Osteoblast (primary cell): ENCODE data around the gene SPATA31D4. TPM values are rescaled to one million over a fixed set of nuclear protein-coding genes. Genes with fewer than 3 reads are reported as not detected.

ENCODE experiments used
- DNase-seq: peaks from one replicate; pipeline ENCODE4 v3.0.0; 2011; ENCODE audit warnings: low spot score, mixed read lengths; ENCODE audit not compliant: insufficient read length; ENCODE audit errors: missing footprints
- H2AFZ ChIP-seq: 2 replicates; pipeline ENCODE4 v1.6.0; 2011; ENCODE audit warnings: mild to moderate bottlenecking, low read length
- H3K27ac ChIP-seq: 2 replicates; pipeline ENCODE4 v1.5.1; 2011; ENCODE audit warnings: mild to moderate bottlenecking, low read depth, low read length, moderate library complexity
- H3K27me3 ChIP-seq: 2 replicates; pipeline ENCODE4 v1.6.0; 2012; ENCODE audit warnings: mild to moderate bottlenecking, control low read depth, inconsistent platforms, low read length, moderate library complexity; ENCODE audit not compliant: insufficient read depth
- H3K36me3 ChIP-seq: 2 replicates; pipeline ENCODE4 v1.5.1; 2011; ENCODE audit warnings: mild to moderate bottlenecking, low read length, control low read depth, moderate library complexity; ENCODE audit not compliant: insufficient read depth
- H3K4me1 ChIP-seq: 2 replicates; pipeline ENCODE4 v1.5.1; 2011; ENCODE audit warnings: mild to moderate bottlenecking, low read length, control low read depth, moderate library complexity; ENCODE audit not compliant: insufficient read depth
- H3K4me2 ChIP-seq: 2 replicates; pipeline ENCODE4 v1.6.0; 2011; ENCODE audit warnings: mild to moderate bottlenecking, low read length; ENCODE audit not compliant: insufficient read depth
- H3K4me3 ChIP-seq: fragments of 200-600 bp; sonication (generic); 3 replicates; pipeline ENCODE4 v1.5.1; 2012; ENCODE audit warnings: mild to moderate bottlenecking, low read length, inconsistent platforms; ENCODE audit not compliant: insufficient read depth
- H3K79me2 ChIP-seq: 2 replicates; pipeline ENCODE4 v1.6.0; 2012; ENCODE audit warnings: mild to moderate bottlenecking, low read length, control low read depth, inconsistent platforms; ENCODE audit not compliant: insufficient read depth
- H3K9me3 ChIP-seq: 2 replicates; pipeline ENCODE4 v1.5.1; 2011; ENCODE audit warnings: low read depth, low read length, control low read depth
- H4K20me1 ChIP-seq: 2 replicates; pipeline ENCODE4 v1.6.0; 2012; ENCODE audit warnings: mild to moderate bottlenecking, low read length, control low read depth; ENCODE audit not compliant: insufficient read depth
- total RNA-seq: library from RNA; depleted of rRNA; stranded (reverse); fragments of >200 nt; gene quantifications from 2 replicates; pipeline ENCODE4 v1.2.3, GENCODE V29; 2012
- TF ChIP-seq, protein P1 (sequence below): IDR thresholded peaks from 2 replicates; pipeline ENCODE4 v1.5.1; 2011; ENCODE audit warnings: mild to moderate bottlenecking, low read depth, low read length, moderate library complexity; ENCODE audit errors: extremely low read depth

SPATA31D4 gene
- total RNA-seq, 1 donor: not detected

DNA sequence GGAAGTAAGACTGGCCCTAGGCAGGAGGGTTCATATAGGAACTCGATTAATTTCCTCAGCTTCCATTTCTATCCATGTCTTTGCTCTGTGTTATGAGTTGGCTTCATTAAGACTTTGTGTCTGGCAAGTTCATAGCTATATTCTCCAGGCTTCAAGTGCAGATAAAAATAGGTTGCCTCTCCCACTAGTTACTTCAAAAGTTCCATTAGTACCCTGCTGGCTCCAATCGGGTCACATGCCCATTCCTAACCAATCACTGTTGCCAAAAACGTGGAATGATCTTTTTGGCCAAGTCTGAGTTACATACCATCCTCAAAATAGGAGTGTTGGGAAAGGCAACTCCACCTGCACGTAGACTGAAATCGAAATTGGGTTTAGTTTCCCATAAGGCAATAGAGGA lies 46.5 kb downstream of the SPATA31D4 start:
- DNase-seq: no peak
- no peaks in the 10 kb centered on the region for H3K36me3 ChIP-seq
- H3K4me2 ChIP-seq: no peak overlapping the region
- no peaks in the 10 kb centered on the region for H3K27me3 ChIP-seq
- H3K27ac ChIP-seq: no peak overlapping the region
- TF ChIP-seq, protein P1, sequence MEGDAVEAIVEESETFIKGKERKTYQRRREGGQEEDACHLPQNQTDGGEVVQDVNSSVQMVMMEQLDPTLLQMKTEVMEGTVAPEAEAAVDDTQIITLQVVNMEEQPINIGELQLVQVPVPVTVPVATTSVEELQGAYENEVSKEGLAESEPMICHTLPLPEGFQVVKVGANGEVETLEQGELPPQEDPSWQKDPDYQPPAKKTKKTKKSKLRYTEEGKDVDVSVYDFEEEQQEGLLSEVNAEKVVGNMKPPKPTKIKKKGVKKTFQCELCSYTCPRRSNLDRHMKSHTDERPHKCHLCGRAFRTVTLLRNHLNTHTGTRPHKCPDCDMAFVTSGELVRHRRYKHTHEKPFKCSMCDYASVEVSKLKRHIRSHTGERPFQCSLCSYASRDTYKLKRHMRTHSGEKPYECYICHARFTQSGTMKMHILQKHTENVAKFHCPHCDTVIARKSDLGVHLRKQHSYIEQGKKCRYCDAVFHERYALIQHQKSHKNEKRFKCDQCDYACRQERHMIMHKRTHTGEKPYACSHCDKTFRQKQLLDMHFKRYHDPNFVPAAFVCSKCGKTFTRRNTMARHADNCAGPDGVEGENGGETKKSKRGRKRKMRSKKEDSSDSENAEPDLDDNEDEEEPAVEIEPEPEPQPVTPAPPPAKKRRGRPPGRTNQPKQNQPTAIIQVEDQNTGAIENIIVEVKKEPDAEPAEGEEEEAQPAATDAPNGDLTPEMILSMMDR: no peak
- no peak overlapping the region for H3K4me3 ChIP-seq
- H3K9me3 ChIP-seq: no peaks in the 10 kb centered on the region
- no peaks in the 10 kb centered on the region for H3K4me1 ChIP-seq
- H2AFZ ChIP-seq: no peak overlapping the region
- H3K79me2 ChIP-seq: no peaks in the 10 kb centered on the region
- H4K20me1 ChIP-seq: no peaks in the 10 kb centered on the region

DNA sequence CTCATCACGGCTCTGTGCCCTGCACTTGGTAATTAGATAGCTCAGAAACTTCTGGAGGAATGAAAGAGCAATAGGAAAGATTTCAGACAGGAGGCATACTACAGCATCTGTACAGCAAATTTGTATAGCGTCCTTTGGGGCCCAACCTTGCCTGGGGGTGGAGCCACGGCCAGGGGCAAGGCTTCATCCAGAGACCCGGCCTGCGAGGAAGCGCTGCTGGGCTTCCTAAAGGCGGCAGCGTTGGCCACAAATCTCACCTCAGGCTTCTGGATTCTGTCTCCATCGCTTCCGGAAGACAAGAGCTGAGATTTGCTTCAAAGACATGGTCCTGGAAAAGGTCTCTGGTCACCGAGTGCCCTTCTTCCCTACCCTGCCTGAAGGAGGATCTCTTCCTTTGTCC lies 48.1 kb downstream of the SPATA31D4 start:
- Histone ChIP-seq H2AFZ (no peak overlapping the region), H4K20me1 (no peaks in the 10 kb centered on the region), H3K4me2 (no peak overlapping the region), H3K36me3 (no peaks in the 10 kb centered on the region), H3K27me3 (no peaks in the 10 kb centered on the region), H3K4me1 (no peaks in the 10 kb centered on the region), H3K4me3 (no peak overlapping the region), H3K27ac (no peak overlapping the region), H3K79me2 (no peaks in the 10 kb centered on the region), H3K9me3 (no peaks in the 10 kb centered on the region)
- TF ChIP-seq, protein P1: no peak
- no peak for DNase-seq

DNA sequence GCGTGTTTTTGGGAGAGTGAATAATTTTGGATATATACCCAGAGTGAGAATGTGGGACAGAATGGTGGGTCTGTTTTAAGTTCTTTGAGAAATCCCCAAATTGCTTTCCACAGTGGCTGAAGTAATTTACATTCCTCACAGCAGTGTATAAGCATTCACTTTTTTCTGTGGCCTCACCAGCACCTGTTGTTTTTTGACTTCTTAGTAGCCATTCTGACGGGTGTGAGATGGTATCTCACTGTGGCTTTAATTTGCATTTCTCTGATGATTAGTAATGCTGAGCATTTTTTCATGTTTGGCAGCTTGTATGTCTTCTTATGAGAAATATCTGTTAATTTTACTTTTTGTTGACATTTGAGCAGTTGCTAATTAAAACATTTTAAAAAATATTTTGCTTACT lies 51.0 kb downstream of the SPATA31D4 start:
- Histone ChIP-seq H3K4me2 (no peak overlapping the region), H3K36me3 (no peaks in the 10 kb centered on the region), H4K20me1 (no peaks in the 10 kb centered on the region), H3K4me3 (no peak overlapping the region), H2AFZ (no peak overlapping the region), H3K4me1 (no peaks in the 10 kb centered on the region), H3K27me3 (no peaks in the 10 kb centered on the region), H3K79me2 (no peaks in the 10 kb centered on the region), H3K9me3 (no peaks in the 10 kb centered on the region), H3K27ac (no peak overlapping the region)
- DNase-seq: no peak
- TF ChIP-seq, protein P1: no peak

DNA sequence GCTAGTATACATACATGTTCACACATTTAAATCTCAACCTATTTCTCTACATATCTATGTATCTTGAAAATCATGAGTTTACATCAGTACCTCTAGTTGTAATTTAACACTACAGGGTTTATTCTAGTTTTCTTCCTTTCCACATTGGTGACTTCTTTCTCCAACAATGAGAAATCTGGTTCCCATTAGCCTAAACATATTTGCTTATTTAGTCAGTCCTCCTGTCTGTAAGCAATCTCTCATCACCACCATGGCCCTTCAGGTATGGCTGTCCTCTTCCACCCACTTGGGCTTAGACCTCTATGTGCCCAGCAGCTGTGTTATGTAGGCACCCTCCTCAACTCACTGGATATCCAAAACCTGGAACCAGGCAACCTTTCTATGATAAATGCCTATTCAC lies 52.3 kb downstream of the SPATA31D4 start:
- no peaks in the 10 kb centered on the region for H3K27me3 ChIP-seq
- DNase-seq: no peak
- H4K20me1 ChIP-seq: no peaks in the 10 kb centered on the region
- H3K4me2 ChIP-seq: no peak overlapping the region
- no peaks in the 10 kb centered on the region for H3K79me2 ChIP-seq
- TF ChIP-seq, protein P1: no peak
- no peaks in the 10 kb centered on the region for H3K4me1 ChIP-seq
- H3K9me3 ChIP-seq: no peaks in the 10 kb centered on the region
- no peak overlapping the region for H3K4me3 ChIP-seq
- no peak overlapping the region for H2AFZ ChIP-seq
- H3K36me3 ChIP-seq: no peaks in the 10 kb centered on the region
- H3K27ac ChIP-seq: no peak overlapping the region
